ENCODE results near the gene CAPN6. TPM values are rescaled to one million over a fixed set of nuclear protein-coding genes. Genes with fewer than 3 reads are reported as not detected.

CAPN6 gene
- total and polyA plus RNA-seq, 4 experiments from 2014 or later: not detected

DNA sequence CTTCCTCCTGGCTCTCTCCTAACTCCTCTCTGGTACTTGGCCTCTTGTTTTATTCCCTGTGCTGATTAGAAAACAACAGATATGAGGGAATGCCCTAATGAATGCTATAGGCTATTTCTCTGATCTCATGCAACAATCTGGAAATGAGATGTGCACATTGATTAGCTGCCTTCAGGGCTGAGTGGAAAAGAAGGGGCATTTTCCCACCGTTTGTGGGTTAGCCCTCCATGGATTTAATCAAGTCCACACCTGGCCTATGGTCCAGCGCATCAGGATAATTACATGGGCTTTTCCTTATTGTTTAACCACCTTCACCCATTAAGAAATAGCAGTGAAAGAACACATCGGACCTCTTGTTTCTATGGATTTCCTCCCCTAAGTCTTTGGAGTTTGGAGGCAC is 70.0 kb downstream of the CAPN6 start:
- H3K27me3 ChIP-seq (ENCODE audit: insufficient read depth, low read length): no peaks in the 10 kb centered on the region
- H3K27me3 Mint-ChIP-seq: no peaks in the 10 kb centered on the region
- no peak overlapping the region for H3K4me3 Mint-ChIP-seq
- no peaks in the 10 kb centered on the region for H3K9me3 Mint-ChIP-seq
- no peak for DNase-seq
- no peaks in the 10 kb centered on the region for H3K4me1 ChIP-seq (ENCODE audit: insufficient read depth, low read length)
- intact Hi-C loops (cut with micrococcal nuclease): no loop called here
- no peaks in the 10 kb centered on the region for H3K36me3 ChIP-seq (ENCODE audit: insufficient read depth, low read length)
- H3K4me1 Mint-ChIP-seq: no peaks in the 10 kb centered on the region
- POLR2A ChIA-PET (ENCODE audit: partially characterized antibody): no interaction called here
- no peaks in the 10 kb centered on the region for H3K36me3 Mint-ChIP-seq
- H3K9me3 ChIP-seq (ENCODE audit: control insufficient read depth in 1 of 2, low read length in 2 of 2): no peaks in the 10 kb centered on the region
- no peak overlapping the region for H3K27ac Mint-ChIP-seq
- H3K27ac ChIP-seq (ENCODE audit: low read depth, low read length): no peak overlapping the region
- H3K4me3 ChIP-seq (ENCODE audit: low read length in 2 of 2): no peak overlapping the region
- CTCF ChIA-PET (ENCODE audit: partially characterized antibody): no interaction called here

DNA sequence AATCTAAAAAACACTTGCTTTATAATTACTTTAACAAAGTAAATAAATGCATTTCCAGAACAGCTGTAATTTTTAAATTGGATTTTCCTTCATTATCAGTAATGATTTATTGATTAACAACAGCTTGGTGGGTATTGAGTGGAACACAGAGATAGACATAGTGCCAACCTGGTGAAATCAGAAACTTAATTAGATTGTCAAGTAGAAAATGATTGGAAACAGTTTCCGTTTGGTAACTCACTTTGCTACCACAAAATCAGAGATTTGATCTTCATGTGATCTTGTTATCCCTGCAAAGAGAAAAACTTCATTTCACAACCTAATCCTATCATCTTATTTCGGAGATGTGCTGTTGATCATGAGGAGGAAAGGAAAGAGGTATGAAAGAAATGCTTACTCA is 70.8 kb downstream of the CAPN6 start:
- no peaks in the 10 kb centered on the region for H3K9me3 Mint-ChIP-seq
- no peak overlapping the region for H3K27ac Mint-ChIP-seq
- ChIA-PET POLR2A (ENCODE audit: partially characterized antibody) (no interaction called here), CTCF (ENCODE audit: partially characterized antibody) (no interaction called here)
- H3K4me3 Mint-ChIP-seq: no peak overlapping the region
- intact Hi-C loops (cut with micrococcal nuclease): no loop called here
- Histone ChIP-seq H3K4me1 (ENCODE audit: insufficient read depth, low read length) (no peaks in the 10 kb centered on the region), H3K36me3 (ENCODE audit: insufficient read depth, low read length) (no peaks in the 10 kb centered on the region), H3K27ac (ENCODE audit: low read depth, low read length) (no peak overlapping the region), H3K9me3 (ENCODE audit: control insufficient read depth in 1 of 2, low read length in 2 of 2) (no peaks in the 10 kb centered on the region), H3K4me3 (ENCODE audit: low read length in 2 of 2) (no peak overlapping the region), H3K27me3 (ENCODE audit: insufficient read depth, low read length) (no peaks in the 10 kb centered on the region)
- no peaks in the 10 kb centered on the region for H3K36me3 Mint-ChIP-seq
- DNase-seq: no peak
- no peaks in the 10 kb centered on the region for H3K27me3 Mint-ChIP-seq
- no peaks in the 10 kb centered on the region for H3K4me1 Mint-ChIP-seq

Other genes with a start within 250 kb of the CAPN6 start
- gene PAK3, start 174.3 kb downstream of the CAPN6 start, total RNA-seq: 1 to 10 TPM; 1.5 TPM
- gene PAK3, start 174.3 kb downstream of the CAPN6 start, polyA plus RNA-seq: 1 to 10 TPM in 1 of 2 donors, under 1 TPM in 1; 1.00 to 1.5 TPM
- not detected for gene DCX, start 141.7 kb upstream of the CAPN6 start, total RNA-seq
- not detected for gene DCX, start 141.7 kb upstream of the CAPN6 start, polyA plus RNA-seq
- not detected for gene SERTM2, start 241.2 kb upstream of the CAPN6 start, total RNA-seq
- not detected for gene SERTM2, start 241.2 kb upstream of the CAPN6 start, polyA plus RNA-seq

Measured in CD4-positive, alpha-beta memory T cell (primary cell).